NCI-H1092 treated with DMSO at 0.1 percent for 48 hours (cell line): ENCODE measurements around the gene METRNL.

Source experiments
- DNase-seq: peaks from one replicate; lab custom pipeline; 2025; lab: John Stamatoyannopoulos, UW

The METRNL gene

GRCh38 chr17:83067071-83067717 lies 12.2 kb upstream of the METRNL start:
- DNase-seq: no peak

GRCh38 chr17:83067718-83068261 lies 11.6 kb upstream of the METRNL start:
- DNase-seq: no peak

- no peak for DNase-seq
These were observed 10.5 kb upstream of the METRNL start for GRCh38 chr17:83068641-83069570.

GRCh38 chr17:83069571-83069906 lies 9.9 kb upstream of the METRNL start:
- no peak for DNase-seq

GRCh38 chr17:83069931-83070742 lies 9.3 kb upstream of the METRNL start:
- DNase-seq: no peak

- no peak for DNase-seq
These were observed 8.5 kb upstream of the METRNL start for GRCh38 chr17:83070800-83071341.

GRCh38 chr17:83071365-83071764 lies 8.0 kb upstream of the METRNL start:
- no peak for DNase-seq

- DNase-seq: no peak
These were observed 7.3 kb upstream of the METRNL start for GRCh38 chr17:83071966-83072562.

GRCh38 chr17:83072600-83073358 lies 6.6 kb upstream of the METRNL start:
- no peak for DNase-seq

GRCh38 chr17:83073389-83074063 lies 5.9 kb upstream of the METRNL start:
- DNase-seq: no peak

- DNase-seq: no peak
These were observed 4.8 kb upstream of the METRNL start for GRCh38 chr17:83074486-83075223.

- DNase-seq: no peak
These were observed 4.0 kb upstream of the METRNL start for GRCh38 chr17:83075270-83075880.

GRCh38 chr17:83076938-83077337 lies 2.5 kb upstream of the METRNL start:
- no peak for DNase-seq

GRCh38 chr17:83077411-83077810 lies 2.0 kb upstream of the METRNL start:
- DNase-seq: no peak

- no peak for DNase-seq
These were observed 1.5 kb upstream of the METRNL start for GRCh38 chr17:83077939-83078338.

- DNase-seq: no peak
These were observed 744 bp upstream of the METRNL start for GRCh38 chr17:83078378-83079351.

- DNase-seq: no peak
These were observed 563 bp downstream of the METRNL start for GRCh38 chr17:83079766-83080578.
